HepG2 (cell line): ENCODE results near the gene FSCN2. TPM values are rescaled to one million over a fixed set of nuclear protein-coding genes. Genes with fewer than 3 reads are reported as not detected.

Experiments used
- ATAC-seq: fragments of 200-7000 bp; cut with Tn5 transposase; 3 replicates; pipeline ENCODE4 v1.9.1; 2020; ENCODE audit warnings: mild to moderate bottlenecking, moderate library complexity
- BruUV-seq: library from RNA; stranded (reverse); fragments of 400-500 nt; replicated peaks from 2 replicates; lab custom pipeline; 2021; lab: Mats Ljungman, UMichigan
- CTCF ChIA-PET: fragments of 300-600 bp; formaldehyde crosslinking; extraction: SDS; loops from one replicate; lab custom pipeline; 2021; ENCODE audit warnings: low total read pairs, inconsistent platforms, low intra/inter-chr PET ratio; lab: Yijun Ruan, JAX
- POLR2A ChIA-PET: fragments of 350-600 bp; sonication (Branson Sonifier 250); formaldehyde crosslinking; loops from one replicate; lab custom pipeline; 2020; ENCODE audit warnings: antibody characterized with exemption, inconsistent platforms; lab: Yijun Ruan, JAX
- DNase-seq: peaks from one replicate; pipeline ENCODE4 v3.0.0-alpha.2; 2015; ENCODE audit warnings: low spot score
- FAIRE-seq: peaks from 3 replicates; lab custom pipeline; 2011; peaks lifted over from hg19 to GRCh38; lab: Jason Lieb, UNC
- H2AFZ ChIP-seq: one replicate; pipeline ENCODE4 v1.6.1; 2011; ENCODE audit warnings: low read length, inconsistent platforms
- H3K27ac ChIP-seq: fragments of 300-600 bp; 3 replicates; pipeline ENCODE4 v1.8.0; 2011; ENCODE audit warnings: mixed run types, mild to moderate bottlenecking, mixed read lengths, low read length, inconsistent platforms; ENCODE audit not compliant: insufficient read depth; ENCODE audit errors: extremely low read length
- H3K27me3 ChIP-seq, 2 experiments: fragments of 200-600 bp in 1 of 2; 2 replicates in 1 of 2; 3 replicates in 1 of 2; pipeline versions ENCODE4 v1.6.0 to v1.8.0; 2011; ENCODE audit warnings: low read length in 2 of 2, mild to moderate bottlenecking in 2 of 2, moderate library complexity in 2 of 2, inconsistent platforms in 1 of 2; ENCODE audit not compliant: insufficient read depth in 2 of 2, control insufficient read depth in 1 of 2
- H3K36me3 ChIP-seq, 2 experiments: fragments of 200-600 bp in 1 of 2; replicated peaks in 1 of 2; 2 replicates in 1 of 2; 3 replicates in 1 of 2; pipeline versions ENCODE4 v1.5.1 to v1.8.0; 2011; ENCODE audit warnings: low read length in 2 of 2, inconsistent platforms in 1 of 2; ENCODE audit not compliant: insufficient read depth in 2 of 2, control insufficient read depth in 1 of 2
- H3K4me1 ChIP-seq: 2 replicates; pipeline ENCODE4 v1.5.1; 2012; ENCODE audit warnings: low read length, inconsistent platforms; ENCODE audit not compliant: insufficient read depth
- H3K4me2 ChIP-seq: 2 replicates; pipeline ENCODE4 v1.6.0; 2011; ENCODE audit warnings: low read depth, low read length, inconsistent platforms
- H3K4me3 ChIP-seq, 3 experiments: fragments of 200-600 bp in 1 of 3; sonication (generic), shearing (Covaris generic) in 1 of 3; replicated peaks in 1 of 3; 2 replicates each; pipeline ENCODE4 v1.5.1; 2011 to 2016; ENCODE audit warnings: low read length in 3 of 3, inconsistent platforms in 2 of 3, low read depth in 2 of 3, mild to moderate bottlenecking in 2 of 3, control low read depth in 1 of 3, mixed read lengths in 1 of 3; ENCODE audit not compliant: insufficient read depth in 1 of 3
- H3K79me2 ChIP-seq: one replicate; pipeline ENCODE4 v1.6.1; 2011; ENCODE audit warnings: low read length, inconsistent platforms; ENCODE audit not compliant: insufficient read depth
- H3K9ac ChIP-seq: 2 replicates; pipeline ENCODE4 v1.6.0; 2011; ENCODE audit warnings: mild to moderate bottlenecking, low read depth, low read length, inconsistent platforms; ENCODE audit not compliant: insufficient read depth
- H3K9me3 ChIP-seq: 2 replicates; pipeline ENCODE4 v1.5.1; 2012; ENCODE audit warnings: mild to moderate bottlenecking, low read length
- H4K20me1 ChIP-seq: 2 replicates; pipeline ENCODE4 v1.6.0; 2011; ENCODE audit warnings: inconsistent platforms, mild to moderate bottlenecking, low read length, moderate library complexity; ENCODE audit not compliant: insufficient read depth
- AKAP8 ChIP-seq: sonication (generic); formaldehyde crosslinking; IDR thresholded peaks from 2 replicates; pipeline ENCODE4 v1.5.1; 2020; ENCODE audit warnings: mild to moderate bottlenecking, missing genetic modification reagents
- CC2D1A ChIP-seq: sonication (generic); formaldehyde crosslinking; IDR thresholded peaks from 2 replicates; pipeline ENCODE4 v1.8.1; 2023; ENCODE audit warnings: mild to moderate bottlenecking, missing genetic modification reagents
- CENPT ChIP-seq: sonication (generic); formaldehyde crosslinking; IDR thresholded peaks from 2 replicates; pipeline ENCODE4 v1.8.0; 2022; ENCODE audit warnings: low read depth, mild to moderate bottlenecking, moderate library complexity, missing genetic modification reagents
- DPF2 ChIP-seq: sonication (generic); formaldehyde crosslinking; IDR thresholded peaks from 2 replicates; pipeline ENCODE4 v1.4.0; 2020; ENCODE audit warnings: mild to moderate bottlenecking, low read depth, missing genetic modification reagents, borderline replicate concordance
- KDM2A ChIP-seq: sonication (generic); formaldehyde crosslinking; IDR thresholded peaks from 2 replicates; pipeline ENCODE4 v1.4.0; 2020; ENCODE audit warnings: low read depth, missing genetic modification reagents, borderline replicate concordance
- KMT2A ChIP-seq: sonication (generic); formaldehyde crosslinking; IDR thresholded peaks from 2 replicates; pipeline ENCODE4 v1.4.0; 2020; ENCODE audit warnings: missing genetic modification reagents
- MAFK ChIP-seq, 2 experiments: IDR thresholded peaks in 1 of 2; conservative IDR thresholded peaks in 1 of 2; 2 replicates each; pipeline ENCODE4 v1.6.1; 2011; ENCODE audit warnings: improper control_type of control experiment in 2 of 2, low read length in 2 of 2
- MTA1 ChIP-seq: sonication (generic); formaldehyde crosslinking; IDR thresholded peaks from 2 replicates; pipeline ENCODE4 v1.4.0; 2020; ENCODE audit warnings: missing genetic modification reagents, mild to moderate bottlenecking, borderline replicate concordance
- NCOA1 ChIP-seq: sonication (generic); formaldehyde crosslinking; IDR thresholded peaks from 2 replicates; pipeline ENCODE4 v1.9.0; 2021; ENCODE audit warnings: missing genetic modification reagents
- NFKBIZ ChIP-seq: IDR thresholded peaks from 2 replicates; pipeline ENCODE4 v1.6.1; 2018; ENCODE audit warnings: missing genetic modification reagents, missing compliant biosample characterization
- NFYB ChIP-seq: sonication (generic); formaldehyde crosslinking; IDR thresholded peaks from 2 replicates; pipeline ENCODE4 v1.4.0; 2020; ENCODE audit warnings: missing genetic modification reagents
- PBX2 ChIP-seq: IDR thresholded peaks from 2 replicates; pipeline ENCODE4 v1.6.1; 2016; ENCODE audit warnings: control low read depth
- TOE1 ChIP-seq: sonication (generic); formaldehyde crosslinking; IDR thresholded peaks from 2 replicates; pipeline ENCODE4 v1.4.0; 2020; ENCODE audit warnings: mild to moderate bottlenecking, missing genetic modification reagents
- ZNF10 ChIP-seq: sonication (generic); formaldehyde crosslinking; IDR thresholded peaks from 2 replicates; pipeline ENCODE4 v1.4.0; 2020; ENCODE audit warnings: mild to moderate bottlenecking, low read depth, missing genetic modification reagents, borderline replicate concordance
- ZNF280B ChIP-seq: sonication (generic); formaldehyde crosslinking; IDR thresholded peaks from 2 replicates; pipeline ENCODE4 v1.5.0; 2020; ENCODE audit warnings: missing genetic modification reagents, mild to moderate bottlenecking, borderline replicate concordance
- ZNF432 ChIP-seq: sonication (generic); formaldehyde crosslinking; IDR thresholded peaks from 2 replicates; pipeline ENCODE4 v1.5.0; 2020; ENCODE audit warnings: missing genetic modification reagents, mild to moderate bottlenecking, borderline replicate concordance
- ZNF709 ChIP-seq: sonication (generic); formaldehyde crosslinking; IDR thresholded peaks from 2 replicates; pipeline ENCODE4 v1.5.0; 2020; ENCODE audit warnings: mild to moderate bottlenecking, missing genetic modification reagents
- ZNF777 ChIP-seq: sonication (generic); formaldehyde crosslinking; IDR thresholded peaks from 2 replicates; pipeline ENCODE4 v1.4.0; 2020; ENCODE audit warnings: missing genetic modification reagents
- ZSCAN20 ChIP-seq: sonication (generic); formaldehyde crosslinking; IDR thresholded peaks from 2 replicates; pipeline ENCODE4 v1.4.0; 2020; ENCODE audit warnings: missing genetic modification reagents, mild to moderate bottlenecking, borderline replicate concordance
- ZSCAN31 ChIP-seq: sonication (generic); formaldehyde crosslinking; IDR thresholded peaks from 2 replicates; pipeline ENCODE4 v1.5.0; 2020; ENCODE audit warnings: low read depth, mild to moderate bottlenecking, missing genetic modification reagents
- WGBS: methylation state at CpG from one replicate; pipeline ENCODE4 v1.1.6; 2017; ENCODE audit warnings: low lambda C conversion rate; 5-methylcytosine and 5-hydroxymethylcytosine counted together
- in situ Hi-C: cut with HindIII; loops from 2 replicates; pipeline ENCODE4 v1.10.0; 2017; ENCODE audit warnings: low pct_unique_long_range_greater_than_20kb; ENCODE audit not compliant: extremely low pct_ligation_motif_present
- intact Hi-C: fragments of 100-400 bp; cut with micrococcal nuclease; formaldehyde crosslinking; loops from one replicate; pipeline ENCODE4 v1.10.0; 2022; ENCODE audit not compliant: unreplicated experiment
- polyA plus RNA-seq, 8 experiments: library from polyadenylated mRNA; depleted of rRNA in 3 of 8; stranded (reverse) in 7 of 8; unstranded in 1 of 8; fragments of >200 nt; fragmentation: Illumina TruSeq in 4 of 8; extraction: Trizol in 4 of 8; gene quantifications; 2 replicates each; pipeline versions ENCODE4 v1.2.1 to v1.2.3, GENCODE V29; 2011 to 2016; ENCODE audit warnings: low read depth in 4 of 8, missing spikeins in 1 of 8, mixed read lengths in 1 of 8; ENCODE audit not compliant: insufficient read depth in 1 of 8
- total RNA-seq, 5 experiments: library from RNA; depleted of rRNA; stranded (reverse); fragments of >200 nt; fragmentation: Illumina TruSeq; extraction: Trizol; gene quantifications; 2 replicates each; pipeline ENCODE4 v1.2.3, GENCODE V29; 2016; ENCODE audit warnings: low read depth in 1 of 5

Gene FSCN2
- total and polyA plus RNA-seq, 2 of the 13 experiments (the other 11 are each of a cell fraction or from before 2014, with no cell fraction given), result 0.09 TPM; not detected in 1

GRCh38 chr17:81526662-81527571, 1.3 kb upstream of the FSCN2 start (continued):
- TF ChIP-seq CC2D1A (no peak), NFYB (CRISPR knock-in tag) (no peak), KDM2A (CRISPR knock-in tag) (no peak)

GRCh38 chr17:81528384-81528650, 140 bp downstream of the FSCN2 start:
- Histone ChIP-seq H3K27me3 (peaks cover 19 to 65% of the 10 kb centered on the region in 2 experiments), H3K9me3 (peaks cover 15% of the 10 kb centered on the region; the same call in 1 of the 2 replicates), H3K9ac (no peak overlapping the region), H3K79me2 (no peaks in the 10 kb centered on the region), H3K4me2 (peak overlapping the region; percentile 48), H3K36me3 (no peaks in the 10 kb centered on the region), H3K27ac (no peak overlapping the region), H2AFZ (no peak overlapping the region), H3K4me1 (peaks cover 23% of the 10 kb centered on the region), H3K4me3 (peak overlapping the region in 1 of 3 experiments; percentile 57; a peak in 2 of 6 replicates), H4K20me1 (peaks cover 5% of the 10 kb centered on the region; the same call in 1 of the 2 replicates)
- ATAC-seq, result no peak
- whole genome bisulfite sequencing, result 44% methylated on average over 3 of the region's 20 CpGs
- BruUV-seq, result no TSS peak
- in situ Hi-C loops, result no loop called here
- ChIA-PET POLR2A (interaction anchor here (1.4 kb wide), 1 partner anchor 10 kb away, joined by 5 read pairs; no protein-coding TSS in a partner anchor), CTCF (no interaction called here)
- DNase-seq, result no peak
- intact Hi-C loops, result no loop called here
- FAIRE-seq, result no peak
- TF ChIP-seq ZNF777 (no peak), ZNF709 (CRISPR knock-in tag) (no peak), CENPT (CRISPR knock-in tag) (no peak), DPF2 (no peak), MAFK (conservative IDR thresholded peaks at IDR 0.05 in 1 of 2, IDR thresholded peaks at IDR 0.05 in 1 of 2; ENCODE audit: low read length in 2 of 2) (no peak), ZSCAN31 (no peak), ZNF432 (no peak), NFKBIZ (no peak), AKAP8 (0 out of 2 replicates have a peak, but pooled peaks have one; percentile 10), NCOA1 (CRISPR knock-in tag) (no peak), MTA1 (CRISPR knock-in tag) (peak; percentile 32; the same call in 1 of the 2 replicates), PBX2 (CRISPR knock-in tag) (no peak), ZSCAN20 (no peak), TOE1 (CRISPR knock-in tag) (no peak), ZNF10 (CRISPR knock-in tag) (no peak), KMT2A (CRISPR knock-in tag) (no peak), ZNF280B (CRISPR knock-in tag) (no peak)
